Loucy (cell line): ENCODE results near the gene SERPINA9.

Source experiments
- H2AFZ ChIP-seq: fragments of 200-600 bp; sonication (generic); 2 replicates; pipeline ENCODE4 v1.6.0; 2016; ENCODE audit warnings: antibody characterized with exemption, mild to moderate bottlenecking, low read length, moderate library complexity
- H3F3A ChIP-seq: fragments of 200-600 bp; 2 replicates; pipeline ENCODE4 v1.6.0; 2016; ENCODE audit warnings: antibody characterized with exemption, low read depth, mild to moderate bottlenecking
- H3K27me3 ChIP-seq: fragments of 200-600 bp; sonication (generic); 2 replicates; pipeline ENCODE4 v1.6.1; 2014; ENCODE audit warnings: low read length, mild to moderate bottlenecking; ENCODE audit not compliant: insufficient read depth, poor library complexity, severe bottlenecking
- H3K36me3 ChIP-seq: fragments of 200-600 bp; sonication (generic); 2 replicates; pipeline ENCODE4 v1.6.1; 2016; ENCODE audit warnings: low read length; ENCODE audit not compliant: insufficient read depth
- H3K4me1 ChIP-seq: fragments of 200-600 bp; sonication (generic); 2 replicates; pipeline ENCODE4 v1.5.1; 2014; ENCODE audit warnings: low read length, mild to moderate bottlenecking; ENCODE audit not compliant: insufficient read depth, poor library complexity, severe bottlenecking
- H3K4me2 ChIP-seq: fragments of 200-600 bp; sonication (generic); 2 replicates; pipeline ENCODE4 v1.6.0; 2014; ENCODE audit warnings: antibody characterized with exemption, low read length, low read depth, mild to moderate bottlenecking; ENCODE audit not compliant: poor library complexity, severe bottlenecking
- H3K4me3 ChIP-seq: fragments of 200-600 bp; sonication (generic); 2 replicates; pipeline ENCODE4 v1.5.1; 2014; ENCODE audit warnings: low read length, mild to moderate bottlenecking, mixed read lengths; ENCODE audit not compliant: poor library complexity, severe bottlenecking
- H3K79me2 ChIP-seq: fragments of 200-600 bp; sonication (generic); 2 replicates; pipeline ENCODE4 v1.6.1; 2014; ENCODE audit warnings: low read length; ENCODE audit not compliant: insufficient read depth
- H3K9ac ChIP-seq: fragments of 200-600 bp; sonication (generic); 2 replicates; pipeline ENCODE4 v1.6.0; 2014; ENCODE audit warnings: mild to moderate bottlenecking, low read depth, low read length, moderate library complexity; ENCODE audit not compliant: poor library complexity, severe bottlenecking
- H3K9me2 ChIP-seq: fragments of 200-600 bp; sonication (generic); replicated peaks from 2 replicates; pipeline ENCODE4 v1.6.1; 2016; ENCODE audit warnings: low read depth, low read length, mixed read lengths
- H3K9me3 ChIP-seq: fragments of 200-600 bp; sonication (generic); 2 replicates; pipeline ENCODE4 v1.6.1; 2014; ENCODE audit warnings: mild to moderate bottlenecking, antibody characterized with exemption, low read length, low read depth; ENCODE audit not compliant: insufficient read depth
- H4K20me1 ChIP-seq: fragments of 200-600 bp; sonication (generic); 2 replicates; pipeline ENCODE4 v1.6.0; 2014; ENCODE audit warnings: antibody characterized with exemption, low read length, mild to moderate bottlenecking; ENCODE audit not compliant: insufficient read depth, poor library complexity, severe bottlenecking
- EZH2phosphoT487 ChIP-seq: fragments of 200-600 bp; IDR thresholded peaks from 2 replicates; pipeline ENCODE4 v1.6.1; 2018; ENCODE audit warnings: antibody characterized with exemption, mild to moderate bottlenecking, moderate library complexity, borderline replicate concordance
- TF ChIP-seq, protein P1 (sequence below): fragments of 200-600 bp; sonication (generic); conservative IDR thresholded peaks from 2 replicates; pipeline ENCODE4 v1.5.1; 2014; ENCODE audit warnings: mild to moderate bottlenecking, antibody characterized with exemption, low read length

The SERPINA9 gene

GRCh38 chr14:94473666-94474410 lies 2.2 kb downstream of the SERPINA9 start:
- H3K9me2 ChIP-seq: no peaks in the 10 kb centered on the region
- TF ChIP-seq, protein P1, sequence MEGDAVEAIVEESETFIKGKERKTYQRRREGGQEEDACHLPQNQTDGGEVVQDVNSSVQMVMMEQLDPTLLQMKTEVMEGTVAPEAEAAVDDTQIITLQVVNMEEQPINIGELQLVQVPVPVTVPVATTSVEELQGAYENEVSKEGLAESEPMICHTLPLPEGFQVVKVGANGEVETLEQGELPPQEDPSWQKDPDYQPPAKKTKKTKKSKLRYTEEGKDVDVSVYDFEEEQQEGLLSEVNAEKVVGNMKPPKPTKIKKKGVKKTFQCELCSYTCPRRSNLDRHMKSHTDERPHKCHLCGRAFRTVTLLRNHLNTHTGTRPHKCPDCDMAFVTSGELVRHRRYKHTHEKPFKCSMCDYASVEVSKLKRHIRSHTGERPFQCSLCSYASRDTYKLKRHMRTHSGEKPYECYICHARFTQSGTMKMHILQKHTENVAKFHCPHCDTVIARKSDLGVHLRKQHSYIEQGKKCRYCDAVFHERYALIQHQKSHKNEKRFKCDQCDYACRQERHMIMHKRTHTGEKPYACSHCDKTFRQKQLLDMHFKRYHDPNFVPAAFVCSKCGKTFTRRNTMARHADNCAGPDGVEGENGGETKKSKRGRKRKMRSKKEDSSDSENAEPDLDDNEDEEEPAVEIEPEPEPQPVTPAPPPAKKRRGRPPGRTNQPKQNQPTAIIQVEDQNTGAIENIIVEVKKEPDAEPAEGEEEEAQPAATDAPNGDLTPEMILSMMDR: no peak
- TF ChIP-seq EZH2phosphoT487: no peak
- no peaks in the 10 kb centered on the region for H3K27me3 ChIP-seq
- H3K79me2 ChIP-seq: no peaks in the 10 kb centered on the region
- H4K20me1 ChIP-seq: no peaks in the 10 kb centered on the region
- no peaks in the 10 kb centered on the region for H3K9me3 ChIP-seq
- no peak overlapping the region for H3K9ac ChIP-seq
- H3F3A ChIP-seq: no peaks in the 10 kb centered on the region
- no peaks in the 10 kb centered on the region for H3K36me3 ChIP-seq
- no peak overlapping the region for H3K4me3 ChIP-seq
- H3K4me1 ChIP-seq: no peaks in the 10 kb centered on the region
- no peak overlapping the region for H3K4me2 ChIP-seq
- H2AFZ ChIP-seq: no peak overlapping the region

DNA sequence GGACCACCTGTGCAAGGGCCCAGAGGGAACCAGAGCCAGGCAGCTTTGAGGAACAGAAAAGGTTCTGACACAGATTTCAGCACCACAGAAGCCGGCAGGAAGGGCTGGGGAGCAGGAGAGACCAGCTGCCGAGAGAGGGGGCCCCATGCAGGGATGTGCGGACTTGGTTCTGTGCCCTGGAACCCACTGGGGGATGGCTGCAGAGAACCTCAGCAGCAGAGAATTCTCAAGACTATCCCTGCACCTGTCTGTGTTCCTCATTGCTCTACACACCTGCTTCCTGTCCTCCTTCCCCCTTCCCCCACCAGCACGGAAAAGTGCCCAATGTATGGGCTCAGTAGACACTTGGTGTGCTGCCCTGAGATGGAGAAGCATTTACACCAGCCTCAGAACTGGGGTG lies 3.2 kb downstream of the SERPINA9 start:
- no peak overlapping the region for H3K9ac ChIP-seq

DNA sequence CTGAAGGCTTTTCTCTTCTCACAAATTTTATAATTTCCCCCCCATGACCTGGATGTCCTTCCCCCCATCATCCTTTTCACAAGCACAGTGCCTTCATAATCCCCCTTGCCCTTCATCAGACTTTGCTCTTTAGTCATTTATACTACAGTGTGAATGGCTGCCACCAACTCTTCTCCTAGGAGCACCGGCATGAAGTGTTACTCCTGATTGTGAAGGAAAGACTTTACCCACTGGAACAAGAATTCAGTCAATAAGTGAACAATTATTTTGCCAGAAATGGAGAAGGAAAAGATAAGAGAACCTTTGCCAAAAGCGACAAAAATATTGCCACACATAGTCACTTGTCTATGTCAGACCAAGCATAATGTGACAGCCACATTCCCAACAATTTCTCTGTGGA lies 5.0 kb downstream of the SERPINA9 start:
- no peaks in the 10 kb centered on the region for H3K36me3 ChIP-seq
- no peaks in the 10 kb centered on the region for H3K9me2 ChIP-seq
- no peaks in the 10 kb centered on the region for H3K79me2 ChIP-seq
- H3K9ac ChIP-seq: no peak overlapping the region
- TF ChIP-seq, protein P1: no peak
- no peak for TF ChIP-seq EZH2phosphoT487
- no peak overlapping the region for H2AFZ ChIP-seq
- H3K27me3 ChIP-seq: no peaks in the 10 kb centered on the region
- H3K4me3 ChIP-seq: no peak overlapping the region
- no peaks in the 10 kb centered on the region for H3F3A ChIP-seq
- H4K20me1 ChIP-seq: no peaks in the 10 kb centered on the region
- no peak overlapping the region for H3K4me2 ChIP-seq
- H3K4me1 ChIP-seq: no peaks in the 10 kb centered on the region
- H3K9me3 ChIP-seq: no peaks in the 10 kb centered on the region; the same call in 1 of the 2 replicates

More for the DNA sequence above, 3.2 kb downstream of the SERPINA9 start:
- H3K79me2 ChIP-seq: no peaks in the 10 kb centered on the region
- H3F3A ChIP-seq: no peaks in the 10 kb centered on the region
- H4K20me1 ChIP-seq: no peaks in the 10 kb centered on the region
- H3K9me2 ChIP-seq: no peaks in the 10 kb centered on the region
- no peaks in the 10 kb centered on the region for H3K36me3 ChIP-seq
- no peak overlapping the region for H3K4me3 ChIP-seq
- H3K4me1 ChIP-seq: no peaks in the 10 kb centered on the region
- no peak for TF ChIP-seq EZH2phosphoT487
- TF ChIP-seq, protein P1: no peak
- H2AFZ ChIP-seq: no peak overlapping the region
- no peaks in the 10 kb centered on the region for H3K27me3 ChIP-seq
- H3K4me2 ChIP-seq: no peak overlapping the region
- H3K9me3 ChIP-seq: no peaks in the 10 kb centered on the region; the same call in 1 of the 2 replicates
